Ishikawa (cell line): ENCODE results near the gene RRAD.
A peak's percentile ranks its signal among the peaks of the same experiment; 100 is the strongest.

Experiments used
- CEBPB ChIP-seq: IDR thresholded peaks from 2 replicates; pipeline ENCODE4 v1.6.1; 2012
- CREB1 ChIP-seq: IDR thresholded peaks from 2 replicates; pipeline ENCODE4 v1.6.1; 2012; ENCODE audit warnings: low read depth
- EGR1 ChIP-seq: IDR thresholded peaks from 2 replicates; pipeline ENCODE4 v1.6.1; 2012
- EP300 ChIP-seq: IDR thresholded peaks from 2 replicates; pipeline ENCODE4 v1.6.1; 2012; ENCODE audit warnings: borderline replicate concordance
- NFIC ChIP-seq: IDR thresholded peaks from 2 replicates; pipeline ENCODE4 v1.6.1; 2012
- TCF12 ChIP-seq: IDR thresholded peaks from 2 replicates; pipeline ENCODE4 v1.6.1; 2012; ENCODE audit warnings: low read depth
- TEAD4 ChIP-seq: IDR thresholded peaks from 2 replicates; pipeline ENCODE4 v1.6.1; 2012
- YY1 ChIP-seq: IDR thresholded peaks from 2 replicates; pipeline ENCODE4 v1.6.1; 2012; ENCODE audit warnings: low read depth
- ZBTB7A ChIP-seq: IDR thresholded peaks from 2 replicates; pipeline ENCODE4 v1.6.1; 2012; ENCODE audit warnings: low read depth
- TF ChIP-seq, protein P1 (sequence below): IDR thresholded peaks from 2 replicates; pipeline ENCODE4 v1.6.1; 2012; ENCODE audit warnings: low read depth, mild to moderate bottlenecking

Gene RRAD, protein sequence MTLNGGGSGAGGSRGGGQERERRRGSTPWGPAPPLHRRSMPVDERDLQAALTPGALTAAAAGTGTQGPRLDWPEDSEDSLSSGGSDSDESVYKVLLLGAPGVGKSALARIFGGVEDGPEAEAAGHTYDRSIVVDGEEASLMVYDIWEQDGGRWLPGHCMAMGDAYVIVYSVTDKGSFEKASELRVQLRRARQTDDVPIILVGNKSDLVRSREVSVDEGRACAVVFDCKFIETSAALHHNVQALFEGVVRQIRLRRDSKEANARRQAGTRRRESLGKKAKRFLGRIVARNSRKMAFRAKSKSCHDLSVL

DNA sequence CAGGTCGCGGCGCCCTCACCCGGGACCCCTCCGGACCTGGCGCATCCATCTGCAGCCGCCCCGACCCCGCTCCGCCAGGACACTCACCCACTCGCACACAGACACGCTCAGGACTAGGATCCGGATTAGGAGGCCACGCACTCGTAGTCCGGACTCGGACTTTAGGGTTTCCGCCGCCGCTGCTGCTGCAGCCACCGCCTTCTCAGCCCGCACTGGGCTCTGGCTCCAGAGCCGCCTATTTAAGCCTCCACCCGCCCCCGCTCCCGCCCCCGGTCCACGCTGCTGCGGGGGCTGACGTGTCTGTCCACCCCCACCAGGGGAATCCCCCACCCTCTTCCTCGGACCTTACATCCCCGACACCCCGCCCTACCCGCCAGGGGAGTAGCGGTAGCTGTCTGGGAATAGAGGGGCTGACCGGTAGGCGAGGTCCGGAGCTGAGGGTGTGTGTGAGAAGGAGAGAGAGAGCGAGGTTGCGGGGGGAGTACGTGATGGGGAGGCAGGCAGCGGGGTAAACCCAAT lies at the start of gene RRAD:
Gene RRAD (minus strand): TSS at position 214 of the 519 bp plus-strand sequence. CDS start 356 bp downstream, outside the sequence.
- TF ChIP-seq, protein P1, sequence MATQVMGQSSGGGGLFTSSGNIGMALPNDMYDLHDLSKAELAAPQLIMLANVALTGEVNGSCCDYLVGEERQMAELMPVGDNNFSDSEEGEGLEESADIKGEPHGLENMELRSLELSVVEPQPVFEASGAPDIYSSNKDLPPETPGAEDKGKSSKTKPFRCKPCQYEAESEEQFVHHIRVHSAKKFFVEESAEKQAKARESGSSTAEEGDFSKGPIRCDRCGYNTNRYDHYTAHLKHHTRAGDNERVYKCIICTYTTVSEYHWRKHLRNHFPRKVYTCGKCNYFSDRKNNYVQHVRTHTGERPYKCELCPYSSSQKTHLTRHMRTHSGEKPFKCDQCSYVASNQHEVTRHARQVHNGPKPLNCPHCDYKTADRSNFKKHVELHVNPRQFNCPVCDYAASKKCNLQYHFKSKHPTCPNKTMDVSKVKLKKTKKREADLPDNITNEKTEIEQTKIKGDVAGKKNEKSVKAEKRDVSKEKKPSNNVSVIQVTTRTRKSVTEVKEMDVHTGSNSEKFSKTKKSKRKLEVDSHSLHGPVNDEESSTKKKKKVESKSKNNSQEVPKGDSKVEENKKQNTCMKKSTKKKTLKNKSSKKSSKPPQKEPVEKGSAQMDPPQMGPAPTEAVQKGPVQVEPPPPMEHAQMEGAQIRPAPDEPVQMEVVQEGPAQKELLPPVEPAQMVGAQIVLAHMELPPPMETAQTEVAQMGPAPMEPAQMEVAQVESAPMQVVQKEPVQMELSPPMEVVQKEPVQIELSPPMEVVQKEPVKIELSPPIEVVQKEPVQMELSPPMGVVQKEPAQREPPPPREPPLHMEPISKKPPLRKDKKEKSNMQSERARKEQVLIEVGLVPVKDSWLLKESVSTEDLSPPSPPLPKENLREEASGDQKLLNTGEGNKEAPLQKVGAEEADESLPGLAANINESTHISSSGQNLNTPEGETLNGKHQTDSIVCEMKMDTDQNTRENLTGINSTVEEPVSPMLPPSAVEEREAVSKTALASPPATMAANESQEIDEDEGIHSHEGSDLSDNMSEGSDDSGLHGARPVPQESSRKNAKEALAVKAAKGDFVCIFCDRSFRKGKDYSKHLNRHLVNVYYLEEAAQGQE: no peak
- TF ChIP-seq CREB1 (no peak), EGR1 (no peak)

DNA sequence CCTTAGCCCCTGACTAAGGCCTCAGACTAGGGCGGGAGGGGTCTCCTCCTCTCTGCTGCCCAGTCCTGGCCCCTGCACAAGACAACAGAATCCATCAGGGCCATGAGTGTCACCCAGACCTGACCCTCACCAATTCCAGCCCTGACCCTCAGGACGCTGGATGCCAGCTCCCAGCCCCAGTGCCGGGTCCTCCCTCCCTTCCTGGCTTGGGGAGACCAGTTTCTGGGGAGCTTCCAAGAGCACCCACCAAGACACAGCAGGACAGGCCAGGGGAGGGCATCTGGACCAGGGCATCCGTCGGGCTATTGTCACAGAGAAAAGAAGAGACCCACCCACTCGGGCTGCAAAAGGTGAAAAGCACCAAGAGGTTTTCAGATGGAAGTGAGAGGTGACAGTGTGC lies 48.4 kb upstream of the RRAD start:
- TF ChIP-seq YY1 (no peak), TEAD4 (no peak), NFIC (no peak), CEBPB (no peak)
- TF ChIP-seq, protein P1: no peak

DNA sequence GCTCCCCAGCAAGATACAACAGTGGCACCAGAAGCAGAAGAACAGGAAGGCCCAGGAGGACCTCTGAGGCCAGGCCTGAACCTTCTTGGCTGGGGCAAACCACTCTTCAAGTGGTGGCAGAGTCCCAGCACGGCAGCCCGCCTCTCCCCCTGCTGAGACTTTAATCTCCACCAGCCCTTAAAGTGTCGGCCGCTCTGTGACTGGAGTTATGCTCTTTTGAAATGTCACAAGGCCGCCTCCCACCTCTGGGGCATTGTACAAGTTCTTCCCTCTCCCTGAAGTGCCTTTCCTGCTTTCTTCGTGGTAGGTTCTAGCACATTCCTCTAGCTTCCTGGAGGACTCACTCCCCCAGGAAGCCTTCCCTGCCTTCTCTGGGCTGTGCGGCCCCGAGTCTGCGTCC lies 47.6 kb upstream of the RRAD start:
- TF ChIP-seq ZBTB7A (no peak), NFIC (peak; percentile 12; the same call in 1 of the 2 replicates)

DNA sequence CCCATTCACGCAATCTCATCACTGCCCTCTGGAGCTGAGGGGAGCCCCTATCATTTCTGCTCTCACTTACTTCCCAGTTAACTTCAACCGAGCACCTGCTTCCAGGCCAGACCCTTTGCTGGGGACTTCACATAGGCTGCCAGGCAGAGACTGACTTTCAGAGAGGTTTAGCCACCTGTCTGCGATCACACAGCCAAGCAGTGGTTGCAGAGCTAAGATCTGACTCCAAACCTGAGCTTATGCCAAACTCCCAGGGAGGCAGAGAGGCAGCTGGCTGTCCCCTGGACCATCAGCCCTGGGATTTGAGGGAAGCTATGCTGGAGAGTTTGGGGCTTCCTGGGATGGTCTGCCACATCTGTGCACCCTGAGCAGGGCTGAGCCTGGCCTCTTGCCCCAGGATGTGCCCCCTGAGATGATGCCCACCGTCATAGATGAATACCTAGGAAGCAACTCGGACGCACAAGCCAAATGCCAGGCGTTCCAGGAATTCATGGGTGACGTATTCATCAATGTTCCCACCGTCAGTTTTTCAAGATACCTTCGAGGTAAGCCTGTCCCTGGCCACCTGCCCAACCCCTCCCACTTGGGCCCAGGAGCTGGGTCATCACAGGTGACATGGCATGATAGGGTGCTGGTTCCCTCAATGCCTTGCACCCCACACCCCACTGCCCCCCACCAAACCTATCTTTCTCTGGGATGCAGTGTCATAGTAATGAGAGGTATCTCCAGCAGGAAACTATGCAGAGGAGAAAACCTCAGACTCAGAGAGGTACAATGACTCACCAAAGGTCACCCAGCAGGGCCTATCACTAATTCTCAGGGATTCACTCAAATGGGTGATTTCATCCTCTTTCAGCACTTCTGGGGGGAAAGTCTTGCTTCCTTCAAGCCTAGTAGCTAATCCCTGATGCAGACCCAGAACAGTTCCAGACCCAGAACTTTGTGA lies 45.7 kb upstream of the RRAD start:
- TF ChIP-seq EP300: 0 out of 2 replicates have a peak, but pooled peaks have one; percentile 34
- peak; percentile 47; the same call in 1 of the 2 replicates for TF ChIP-seq ZBTB7A
- TF ChIP-seq TEAD4: peak; percentile 93
- peak; percentile 40 for TF ChIP-seq NFIC
- TF ChIP-seq, protein P1: no peak

DNA sequence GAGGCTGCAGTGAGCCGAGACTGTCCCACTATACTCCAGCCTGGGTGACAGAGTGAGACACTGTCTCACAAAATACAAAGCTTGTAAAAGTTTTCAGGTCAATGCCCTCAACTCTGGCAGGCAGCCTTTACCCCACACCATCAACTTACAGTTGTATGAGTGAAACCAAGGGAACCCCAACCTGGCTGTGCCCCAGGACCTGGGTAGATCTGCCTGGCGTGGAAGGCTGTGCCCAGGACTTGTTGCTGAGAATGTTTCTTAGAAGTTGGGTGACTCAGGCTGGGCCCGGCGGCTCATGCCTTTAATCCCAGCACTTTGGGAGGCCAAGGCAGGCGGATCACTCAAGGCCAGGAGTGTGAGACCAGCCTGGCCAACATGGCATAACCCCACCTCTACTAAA lies 43.5 kb upstream of the RRAD start:
- TF ChIP-seq TCF12 (no peak), TEAD4 (no peak), CREB1 (no peak), EP300 (no peak)
- TF ChIP-seq, protein P1: no peak
